ENCODE measurements around the gene AMPH.
"Not testable (repeated sequence)": the region's sequence is repeated elsewhere in the genome, so short reads cannot be mapped to it uniquely, and the experiment has no call there.

- not testable (repeated sequence) for TF ChIP-seq CTCF (IDR thresholded peaks at IDR 0.05); POLR2AphosphoS5 (IDR thresholded peaks at IDR 0.05; ENCODE audit: insufficient read depth in 1 of 2, low read depth in 1 of 2)
Observed at GRCh38 chr7:38349126-38349795, 281.9 kb downstream of the AMPH start.
